G401 (cell line): ENCODE results near the gene OR10A2. TPM values are rescaled to one million over a fixed set of nuclear protein-coding genes. Genes with fewer than 3 reads are reported as not detected.
"Not testable (repeated sequence)": the region's sequence is repeated elsewhere in the genome, so short reads cannot be mapped to it uniquely, and the experiment has no call there.

Experiments
- DNase-seq: peaks from one replicate; pipeline ENCODE4 v3.0.0-alpha.2; 2015; ENCODE audit warnings: low spot score
- in situ Hi-C: cut with HindIII; loops from 2 replicates; pipeline ENCODE4 v1.10.0; 2016; ENCODE audit warnings: low sequenced_read_pairs, mixed read lengths
- total RNA-seq: library from RNA; depleted of rRNA; stranded (reverse); fragments of >200 nt; shearing (Covaris generic); gene quantifications from 2 replicates; pipeline ENCODE4 v1.2.3, GENCODE V29; 2014; rRNA removed

Gene OR10A2
- total RNA-seq, 1 experiment from 2014 or later, result not detected

DNA sequence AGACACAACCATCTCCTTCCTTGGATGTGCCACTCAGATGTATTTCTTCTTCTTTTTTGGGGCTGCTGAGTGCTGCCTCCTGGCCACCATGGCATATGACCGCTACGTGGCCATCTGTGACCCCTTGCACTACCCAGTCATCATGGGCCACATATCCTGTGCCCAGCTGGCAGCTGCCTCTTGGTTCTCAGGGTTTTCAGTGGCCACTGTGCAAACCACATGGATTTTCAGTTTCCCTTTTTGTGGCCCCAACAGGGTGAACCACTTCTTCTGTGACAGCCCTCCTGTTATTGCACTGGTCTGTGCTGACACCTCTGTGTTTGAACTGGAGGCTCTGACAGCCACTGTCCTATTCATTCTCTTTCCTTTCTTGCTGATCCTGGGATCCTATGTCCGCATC is 14.1 kb downstream of the OR10A2 start:
- in situ Hi-C loops, result no loop called here
- no peak for DNase-seq

DNA sequence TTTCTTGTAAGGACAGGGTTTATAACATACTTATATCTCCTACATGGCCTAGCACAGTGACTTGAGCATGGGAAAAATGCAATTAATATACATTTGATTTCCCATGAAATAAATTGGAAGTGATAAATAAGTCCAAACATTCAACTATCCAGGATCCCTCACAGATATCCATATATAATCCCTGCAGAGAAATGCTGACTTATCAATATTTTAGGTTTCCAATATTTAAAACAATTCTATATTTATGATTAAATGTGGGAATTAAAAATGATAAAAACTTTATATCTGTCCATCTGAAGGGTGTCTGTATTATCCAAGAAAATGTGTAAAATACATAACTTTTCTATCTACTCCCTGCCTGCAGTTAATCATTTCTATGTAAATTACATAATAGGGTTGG is 19.9 kb downstream of the OR10A2 start:
- no peak for DNase-seq
- in situ Hi-C loops, result no loop called here

DNA sequence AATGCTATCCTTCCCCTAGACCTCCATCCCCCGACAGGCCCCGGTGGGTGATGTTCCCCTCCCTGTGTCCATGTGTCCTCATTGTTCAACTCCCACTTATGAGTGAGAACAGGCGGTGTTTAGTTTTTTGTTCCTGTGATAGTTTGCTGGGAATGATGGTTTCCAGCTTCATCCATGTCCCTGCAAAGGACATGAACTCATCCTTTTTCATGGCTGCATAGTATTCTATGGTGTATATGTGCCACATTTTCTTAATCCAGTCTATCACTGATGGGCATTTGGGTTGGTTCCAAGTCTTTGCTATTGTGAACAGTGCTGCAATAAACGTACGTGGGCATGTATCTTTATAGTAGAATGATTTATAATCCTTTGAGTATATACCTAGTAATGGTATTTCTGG is 24.9 kb downstream of the OR10A2 start:
- DNase-seq, in situ Hi-C loops: not testable (repeated sequence)

DNA sequence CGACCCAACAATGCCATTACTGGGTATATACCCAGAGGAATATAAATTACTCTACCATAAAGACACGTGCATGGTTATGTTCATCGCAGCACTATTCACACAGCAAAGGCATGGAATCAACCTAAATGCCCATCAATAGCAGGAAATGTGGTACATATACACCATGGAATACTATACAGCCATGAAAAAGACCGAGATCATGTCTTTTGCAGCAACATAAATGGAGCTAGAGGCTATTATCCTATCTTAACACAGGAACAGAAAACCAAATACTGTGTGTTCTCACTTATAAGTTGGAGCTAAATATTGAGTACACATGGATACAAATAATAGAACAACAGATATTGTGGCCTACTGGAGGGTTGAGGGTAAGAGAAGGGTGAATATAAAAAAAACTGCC is 26.0 kb downstream of the OR10A2 start:
- DNase-seq, result no peak
- in situ Hi-C loops, result no loop called here

DNA sequence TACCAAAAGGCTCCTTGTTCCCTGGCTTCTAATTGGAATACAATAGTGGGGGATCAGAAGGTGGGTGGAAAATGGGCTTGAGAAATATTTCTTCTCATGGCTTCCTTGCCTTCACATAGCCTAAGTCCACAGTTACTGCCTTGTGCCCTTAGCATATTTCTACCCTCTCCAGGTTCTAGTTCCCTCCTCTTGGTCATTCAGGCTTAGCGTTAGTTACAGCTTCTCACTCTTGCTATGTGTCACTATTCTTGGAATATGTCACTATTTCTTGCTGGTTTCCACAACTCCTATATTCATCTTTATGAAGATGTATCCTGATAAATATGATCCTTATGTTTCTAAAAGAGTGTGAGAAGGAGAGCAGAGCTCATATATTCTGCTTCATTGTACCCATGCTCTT is 27.0 kb downstream of the OR10A2 start:
- in situ Hi-C loops, result no loop called here

DNA sequence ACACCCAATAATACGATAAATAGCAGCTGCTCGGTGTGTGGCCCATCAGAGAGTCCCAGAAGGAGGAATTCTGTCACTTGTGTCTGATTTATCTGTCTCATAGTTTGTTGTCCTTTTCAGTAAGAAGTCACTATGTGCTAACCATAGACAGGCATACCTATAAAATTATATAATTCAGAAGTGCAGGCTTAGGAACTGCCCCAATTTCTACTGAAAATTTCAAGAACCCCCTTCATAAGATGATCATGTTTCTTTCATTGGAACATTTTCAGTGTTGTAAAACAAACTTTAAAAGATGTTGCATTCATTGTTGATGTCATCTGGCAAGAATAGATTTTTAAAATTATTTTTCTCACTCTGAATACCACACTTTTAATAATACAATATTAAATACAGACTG is 29.5 kb downstream of the OR10A2 start, which contains the start of gene OR2D2:
Gene OR2D2, minus strand, starts transcription at position 101 of the 400 bp plus-strand sequence. Its CDS starts 0 bp downstream, at position 101.
- in situ Hi-C loops, result no loop called here

More for the DNA sequence above, 27.0 kb downstream of the OR10A2 start:
- no peak for DNase-seq

DNA sequence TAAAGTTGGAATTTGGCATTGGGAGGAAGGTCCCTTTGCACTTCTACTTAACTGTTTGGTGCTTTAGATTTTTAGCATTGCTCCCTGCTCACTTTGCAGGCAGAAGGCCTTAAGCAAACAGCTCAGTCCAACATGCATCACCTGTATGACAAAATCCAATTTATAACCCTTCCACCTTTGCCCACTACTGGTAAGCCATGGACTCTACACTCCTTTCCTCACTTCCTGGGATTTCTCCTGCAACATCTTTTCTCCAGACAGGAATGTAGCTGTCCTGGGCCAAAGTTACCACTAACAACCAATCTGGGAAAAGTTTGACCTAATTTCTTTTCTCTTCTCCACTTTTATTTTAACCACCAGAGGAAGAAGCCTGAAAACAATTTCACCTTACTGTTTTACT is 31.2 kb downstream of the OR10A2 start:
- in situ Hi-C loops, result no loop called here
- no peak for DNase-seq

More for the DNA sequence above, 29.5 kb downstream of the OR10A2 start, which contains the start of gene OR2D2:
- DNase-seq, result no peak

DNA sequence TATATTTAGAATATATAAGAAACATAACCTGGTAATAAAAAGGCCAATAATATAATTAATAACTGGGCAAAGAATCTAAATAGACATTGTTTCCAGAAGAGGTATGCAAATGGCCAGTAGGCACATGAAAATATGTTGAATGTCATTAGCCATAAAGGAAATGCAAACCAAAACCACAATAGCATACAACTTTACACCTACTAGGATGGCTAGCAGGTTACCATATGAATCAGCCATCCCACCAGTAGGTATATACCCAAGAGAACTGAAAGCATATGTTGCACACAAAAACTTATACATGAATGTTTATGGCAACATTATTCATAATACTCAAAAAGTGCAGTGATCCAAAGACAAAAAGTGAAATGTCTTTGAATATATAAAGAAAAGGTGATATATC is 32.2 kb downstream of the OR10A2 start:
- in situ Hi-C loops, result no loop called here
- DNase-seq, result no peak

DNA sequence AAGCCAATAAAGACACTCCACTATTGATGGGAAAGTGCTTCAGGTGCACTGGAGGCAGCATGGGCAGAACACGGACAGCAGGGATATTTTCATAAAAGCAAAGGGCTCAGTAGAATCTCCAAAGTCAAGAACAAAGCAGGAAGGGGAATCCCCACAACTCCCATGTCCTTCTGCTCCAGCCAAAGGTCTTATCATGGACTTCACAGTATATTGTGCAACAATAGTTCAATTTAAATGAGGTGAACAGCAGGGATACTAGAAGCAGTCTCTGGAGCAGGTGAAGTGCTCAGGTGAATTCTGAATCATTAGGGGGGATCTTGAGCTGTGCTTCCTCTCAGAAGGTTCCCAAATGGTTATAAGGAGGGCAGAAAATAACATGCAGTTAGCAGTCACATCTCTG is 36.1 kb downstream of the OR10A2 start:
- in situ Hi-C loops, result no loop called here
- no peak for DNase-seq

DNA sequence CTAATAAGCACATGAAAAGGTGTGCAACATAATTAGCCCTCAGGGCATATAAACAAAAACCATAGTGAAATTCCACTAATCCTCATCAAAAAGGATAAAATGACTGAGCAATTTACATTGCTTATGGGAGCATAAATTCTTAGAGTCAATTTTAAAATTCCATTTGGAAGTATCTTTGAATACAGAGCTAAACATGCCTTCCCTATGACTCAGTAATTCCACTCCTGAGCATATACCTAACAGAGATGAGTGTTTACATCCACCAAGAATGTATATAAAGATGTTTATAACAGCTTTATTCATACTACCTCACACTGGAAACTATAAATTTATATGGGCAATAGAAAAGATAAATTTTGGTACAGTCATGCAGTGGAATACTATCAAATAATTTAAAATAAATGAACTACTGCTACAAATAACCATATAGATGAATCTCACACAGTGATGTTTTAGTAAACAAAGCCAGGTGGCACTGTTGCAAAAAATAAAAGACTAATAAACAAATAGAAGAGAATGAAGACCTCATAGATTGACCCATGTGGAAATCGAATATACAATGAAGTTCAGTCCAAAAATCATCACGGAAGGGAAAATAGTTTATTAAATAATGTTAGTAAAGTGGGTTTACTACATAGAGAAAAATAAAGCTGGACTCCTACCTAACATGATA is 37.6 kb downstream of the OR10A2 start:
- DNase-seq, result no peak

DNA sequence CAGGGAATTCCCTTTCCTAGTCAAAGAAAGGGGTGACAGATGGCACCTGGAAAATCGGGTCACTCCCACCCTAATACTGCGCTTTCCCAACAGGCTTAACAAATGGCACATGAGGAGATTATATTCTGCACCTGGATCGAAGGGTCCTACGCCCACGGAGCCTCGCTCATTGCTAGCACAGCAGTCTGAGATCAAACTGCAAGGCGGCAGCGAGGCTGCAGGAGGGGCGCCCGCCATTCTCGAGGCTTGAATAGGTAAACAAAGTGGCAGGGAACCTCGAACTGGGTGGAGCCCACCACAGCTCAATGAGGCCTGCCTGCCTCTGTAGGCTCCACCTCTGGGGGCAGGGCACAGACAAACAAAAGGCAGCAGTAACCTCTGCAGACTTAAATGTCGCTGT is 41.9 kb downstream of the OR10A2 start:
- in situ Hi-C loops, DNase-seq: not testable (repeated sequence)

More for the DNA sequence above, 37.6 kb downstream of the OR10A2 start:
- in situ Hi-C loops, result no loop called here

DNA sequence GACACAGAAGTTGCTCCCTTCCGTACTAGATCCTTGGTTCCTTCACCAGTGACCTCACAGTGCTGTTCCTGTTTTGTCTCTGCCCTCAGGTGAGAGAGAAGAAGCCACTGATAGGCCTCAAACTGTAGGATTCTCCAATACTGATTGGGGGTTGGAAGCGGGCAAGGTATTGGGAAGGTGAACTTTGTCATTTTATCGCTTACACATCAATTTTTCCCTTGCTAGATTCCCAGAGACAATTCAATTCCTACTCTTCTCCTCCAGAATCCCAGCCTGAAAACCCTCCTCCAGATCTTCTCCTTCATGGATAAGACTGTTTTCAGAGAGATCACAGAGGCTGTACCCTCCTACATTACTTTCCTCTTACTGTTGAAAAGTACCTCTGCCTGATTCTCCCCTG is 48.5 kb downstream of the OR10A2 start:
- in situ Hi-C loops, result no loop called here

DNA sequence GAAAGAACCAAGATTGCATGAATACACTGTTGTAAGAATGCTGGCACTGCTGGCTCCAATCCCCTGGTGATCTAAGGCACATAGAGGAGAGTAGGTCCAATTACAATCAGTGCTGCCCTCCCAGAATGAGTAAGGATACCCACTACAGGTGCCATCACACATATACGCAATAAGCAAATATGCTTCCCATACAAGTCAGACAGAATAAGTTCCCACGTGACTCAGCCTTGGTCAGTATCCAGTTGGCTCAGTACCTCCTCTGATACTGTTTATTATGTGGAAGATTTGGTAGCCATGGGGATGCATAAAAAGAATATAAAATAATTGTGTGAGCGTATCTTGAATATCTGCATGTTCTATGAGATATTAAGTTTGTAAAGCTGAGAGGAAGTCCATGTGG is 49.1 kb downstream of the OR10A2 start:
- DNase-seq, result no peak
- in situ Hi-C loops, result no loop called here

More for the DNA sequence above, 48.5 kb downstream of the OR10A2 start:
- no peak for DNase-seq

DNA sequence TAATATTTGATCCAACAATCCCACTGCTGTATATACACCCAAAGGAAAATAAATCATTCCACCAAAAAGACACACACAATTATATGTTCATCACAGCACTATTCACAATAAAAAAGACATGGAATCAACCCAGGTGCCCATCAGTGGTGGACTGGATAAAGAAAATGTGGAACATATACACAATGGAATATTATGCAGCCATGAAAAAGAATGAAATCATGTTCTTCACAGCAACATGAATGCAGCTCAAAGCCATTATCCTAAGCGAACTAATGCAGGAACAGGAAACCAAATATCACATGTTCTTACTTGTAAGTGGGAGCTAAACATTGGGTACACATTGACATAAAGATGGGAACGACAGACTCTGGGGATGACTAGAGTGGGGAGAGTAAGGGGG is 56.8 kb downstream of the OR10A2 start:
- DNase-seq, result no peak
- in situ Hi-C loops, result no loop called here

DNA sequence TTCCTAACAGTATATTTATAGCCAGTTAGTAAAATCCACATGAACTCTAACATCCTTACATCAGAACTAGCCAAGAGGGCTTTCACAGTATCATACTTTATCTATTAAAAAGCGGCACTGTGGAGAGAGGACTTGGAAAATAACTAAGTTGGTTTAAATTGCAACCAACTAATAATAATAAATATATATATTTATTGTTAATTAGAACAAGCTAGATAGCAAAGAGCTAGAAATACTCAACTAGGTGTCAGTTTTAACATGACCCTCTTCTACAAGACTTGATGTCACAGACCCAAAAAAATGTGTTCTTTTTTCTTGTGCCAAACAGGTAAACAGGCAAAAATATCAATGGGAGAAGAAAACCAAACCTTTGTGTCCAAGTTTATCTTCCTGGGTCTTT is 57.8 kb downstream of the OR10A2 start, which contains the start of gene OR2D3:
Gene OR2D3, plus strand, starts transcription at position 301 of the 400 bp plus-strand sequence. Its CDS starts 0 bp downstream, at position 301.
- no peak for DNase-seq
- in situ Hi-C loops, result no loop called here

Other genes starting within 250 kb of the OR10A2 start
- gene TPP1, start 243.6 kb upstream of the OR10A2 start, total RNA-seq, result 9.8 and 26.9 TPM in 2 replicates
- 0.17 and 0.25 TPM in 2 replicates for gene DCHS1, start 207.2 kb upstream of the OR10A2 start, total RNA-seq
- gene MRPL17, start 179.7 kb upstream of the OR10A2 start, total RNA-seq, result 35.2 and 49.7 TPM in 2 replicates
- not detected in 2 replicates for gene OR2AG2, start 91.1 kb upstream of the OR10A2 start, total RNA-seq
- not detected in 2 replicates for gene OR2AG1, start 80.0 kb upstream of the OR10A2 start, total RNA-seq
- 0.24 TPM in 1 of 2 replicates, not detected in the other for gene OR6A2, start 63.4 kb upstream of the OR10A2 start, total RNA-seq
- not detected in 2 replicates for gene OR10A5, start 17.4 kb upstream of the OR10A2 start, total RNA-seq
- not detected in 2 replicates for gene OR10A4, start 13.6 kb downstream of the OR10A2 start, total RNA-seq
- not detected in 2 replicates for gene OR2D2, start 29.4 kb downstream of the OR10A2 start, total RNA-seq
- not detected in 2 replicates for gene OR2D3, start 57.9 kb downstream of the OR10A2 start, total RNA-seq
- 10.9 and 13.2 TPM in 2 replicates for gene ZNF215, start 63.4 kb downstream of the OR10A2 start, total RNA-seq
- gene ZNF214, start 157.3 kb downstream of the OR10A2 start, total RNA-seq, result 3.6 and 6.9 TPM in 2 replicates
- 0.25 and 0.27 TPM in 2 replicates for gene NLRP14, start 157.4 kb downstream of the OR10A2 start, total RNA-seq
- gene RBMXL2, start 225.9 kb downstream of the OR10A2 start, total RNA-seq, result not detected in 2 replicates